NCI-H82 (cell line): ENCODE data around the gene IL37.
A peak's percentile ranks its signal among the peaks of the same experiment; 100 is the strongest.

Experiments used
- DNase-seq: peaks from one replicate; lab custom pipeline; 2025; lab: John Stamatoyannopoulos, UW

The IL37 gene

DNA sequence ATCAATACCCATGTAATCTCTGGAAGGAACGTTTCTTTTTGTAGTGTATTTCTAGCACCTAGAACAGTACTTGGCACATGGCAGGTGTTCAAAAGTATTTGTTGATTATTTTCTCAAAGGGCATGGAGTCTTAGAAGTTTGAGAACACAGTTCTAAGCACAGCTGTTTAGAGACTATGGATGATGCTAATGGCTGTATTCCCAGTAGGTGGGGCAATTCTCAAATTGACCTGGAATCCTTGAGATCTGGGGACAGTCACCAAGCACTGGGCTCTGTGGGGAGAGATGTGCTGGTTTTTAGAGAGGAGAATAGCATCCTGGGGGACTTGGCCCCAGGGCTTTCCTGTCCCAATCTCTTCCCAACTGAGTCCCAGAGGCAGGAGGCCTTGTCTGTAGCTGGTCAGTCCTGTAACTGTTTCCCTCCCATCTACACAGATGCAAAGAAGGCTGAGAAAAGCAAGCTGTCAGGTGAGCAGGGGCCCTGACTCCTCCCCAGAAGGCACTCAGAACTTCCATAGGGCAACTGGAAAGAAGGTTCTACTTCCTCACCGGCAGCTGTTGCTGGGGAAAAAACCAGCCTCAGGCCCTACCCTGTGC, 49.4 kb downstream of the IL37 start:
- peak; percentile 25 for DNase-seq

DNA sequence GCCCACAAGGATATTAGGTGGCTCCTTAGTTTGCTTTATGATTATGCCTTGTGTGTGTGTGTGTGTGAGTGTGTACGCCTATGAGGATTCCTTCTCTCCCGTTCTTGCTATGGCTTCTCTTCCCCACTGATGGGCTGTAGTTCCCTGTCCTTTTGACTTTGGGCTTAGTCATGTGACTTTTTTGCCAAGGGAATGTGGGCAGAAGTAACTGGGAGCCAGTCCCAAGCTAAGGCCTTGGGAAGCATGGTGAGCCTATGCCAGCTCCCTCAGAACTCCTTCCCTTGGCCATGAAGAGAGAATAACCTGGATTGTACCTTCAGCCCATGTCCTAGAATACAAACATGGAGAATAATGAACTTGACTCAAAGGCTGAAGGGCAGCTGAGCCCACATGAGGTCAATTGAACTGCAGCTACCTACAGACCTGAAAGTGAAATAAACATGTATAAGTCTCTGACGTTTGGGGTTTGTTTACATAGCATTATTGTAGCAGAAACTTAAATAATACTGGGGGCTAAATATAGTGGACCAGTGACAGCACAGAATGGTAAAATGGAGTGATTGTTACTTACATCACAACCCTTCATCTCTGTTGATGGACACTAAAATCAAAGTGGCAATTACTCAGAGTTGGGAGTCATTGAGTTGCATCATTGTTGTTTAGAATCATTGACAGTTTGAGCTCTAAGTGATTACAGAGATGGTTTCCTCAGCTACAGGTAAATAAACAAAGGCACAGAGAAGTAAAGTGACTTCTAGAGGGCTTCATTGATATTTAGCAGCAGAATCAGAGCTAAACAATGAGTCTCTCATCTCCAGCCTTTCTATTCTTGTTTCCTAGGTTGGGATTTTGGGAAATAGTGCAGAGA, 51.6 kb downstream of the IL37 start:
- DNase-seq: no peak

DNA sequence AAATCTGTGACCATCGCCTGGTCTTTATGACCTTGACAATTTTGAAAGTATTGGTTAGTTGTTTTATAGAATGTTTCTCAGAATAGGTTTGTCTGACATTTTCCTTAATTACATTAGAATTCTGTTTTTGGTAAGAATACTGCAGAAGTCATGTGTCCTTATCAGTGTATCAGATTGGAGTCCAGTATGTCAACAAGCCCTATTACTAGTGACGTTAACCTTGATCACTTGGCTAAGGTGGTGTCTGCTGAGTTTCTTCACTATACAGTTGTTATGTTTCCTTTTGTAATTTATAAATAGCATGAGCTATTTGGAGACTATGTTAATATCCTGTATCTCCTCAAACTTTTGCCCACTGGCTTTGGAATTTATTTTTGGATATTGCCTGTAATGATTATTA, 56.1 kb downstream of the IL37 start:
- DNase-seq: no peak
